ENCODE data around the gene RBBP4. TPM values are rescaled to one million over a fixed set of nuclear protein-coding genes. Genes with fewer than 3 reads are reported as not detected.
A peak's percentile ranks its signal among the peaks of the same experiment; 100 is the strongest.

The RBBP4 gene
- total and polyA plus RNA-seq, 2 of the 13 experiments (the other 11 are each of a cell fraction or from before 2014, with no cell fraction given) = 64.4 to 166 TPM

GRCh38 chr1:32714277-32714676, 63.3 kb downstream of the RBBP4 start (continued):
- TF ChIP-seq ARID5B (CRISPR knock-in tag; IDR thresholded peaks at IDR 0.05) = peak; percentile 68
- no peak for TF ChIP-seq U2AF1 (optimal IDR thresholded peaks at IDR 0.05; ENCODE audit: low read depth, low read length)
- TF ChIP-seq ZFP1 (CRISPR knock-in tag; IDR thresholded peaks at IDR 0.05) = peak; percentile 49; the same call in 1 of the 2 replicates
- TF ChIP-seq KLF16 (CRISPR knock-in tag; IDR thresholded peaks at IDR 0.05) = 0 out of 4 replicates have a peak, but pooled peaks of 1 of the 2 experiments have one; percentile 33
- no peak for TF ChIP-seq PHF8 (CRISPR knock-in tag; IDR thresholded peaks at IDR 0.05)
- peak; percentile 61; the same call in 1 of the 2 replicates for TF ChIP-seq PHF21A (CRISPR knock-in tag; IDR thresholded peaks at IDR 0.05)
- TF ChIP-seq SP5 (CRISPR knock-in tag; IDR thresholded peaks at IDR 0.05; ENCODE audit: borderline replicate concordance, low read depth) = peak; percentile 34; the same call in 1 of the 2 replicates
- peak; percentile 62 for TF ChIP-seq HDAC1 (CRISPR knock-in tag; IDR thresholded peaks at IDR 0.05)
- TF ChIP-seq FOXA1 (IDR thresholded peaks at IDR 0.05) = peak; percentile 77
- TF ChIP-seq FOXA1 (CRISPR knock-in tag; IDR thresholded peaks at IDR 0.05) = peak; percentile 99
- TF ChIP-seq SKI (IDR thresholded peaks at IDR 0.05; ENCODE audit: partially characterized antibody) = no peak
- TF ChIP-seq, protein P1, sequence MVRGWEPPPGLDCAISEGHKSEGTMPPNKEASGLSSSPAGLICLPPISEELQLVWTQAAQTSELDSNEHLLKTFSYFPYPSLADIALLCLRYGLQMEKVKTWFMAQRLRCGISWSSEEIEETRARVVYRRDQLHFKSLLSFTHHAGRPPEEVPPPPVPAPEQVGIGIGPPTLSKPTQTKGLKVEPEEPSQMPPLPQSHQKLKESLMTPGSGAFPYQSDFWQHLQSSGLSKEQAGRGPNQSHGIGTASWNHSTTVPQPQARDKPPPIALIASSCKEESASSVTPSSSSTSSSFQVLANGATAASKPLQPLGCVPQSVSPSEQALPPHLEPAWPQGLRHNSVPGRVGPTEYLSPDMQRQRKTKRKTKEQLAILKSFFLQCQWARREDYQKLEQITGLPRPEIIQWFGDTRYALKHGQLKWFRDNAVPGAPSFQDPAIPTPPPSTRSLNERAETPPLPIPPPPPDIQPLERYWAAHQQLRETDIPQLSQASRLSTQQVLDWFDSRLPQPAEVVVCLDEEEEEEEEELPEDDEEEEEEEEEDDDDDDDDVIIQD (CRISPR knock-in tag; IDR thresholded peaks at IDR 0.05; ENCODE audit: low read depth) = no peak
- TF ChIP-seq ZMYM3 (CRISPR knock-in tag; IDR thresholded peaks at IDR 0.05) = peak; percentile 84
- TF ChIP-seq TBX2 (CRISPR knock-in tag; IDR thresholded peaks at IDR 0.05; ENCODE audit: borderline replicate concordance) = peak; percentile 43; the same call in 1 of the 2 replicates
- peak; percentile 68; the same call in 1 of the 2 replicates for TF ChIP-seq ZKSCAN8 (CRISPR knock-in tag; IDR thresholded peaks at IDR 0.05; ENCODE audit: borderline replicate concordance)
- TF ChIP-seq CREB1 (IDR thresholded peaks at IDR 0.05) = 0 out of 2 replicates have a peak, but pooled peaks have one; percentile 31
- TF ChIP-seq CREB1 (CRISPR knock-in tag; IDR thresholded peaks at IDR 0.05) = peak; percentile 57; the same call in 1 of the 2 replicates
- TF ChIP-seq JUN (CRISPR knock-in tag; IDR thresholded peaks at IDR 0.05) = no peak
- TF ChIP-seq ZNF788 (CRISPR knock-in tag; IDR thresholded peaks at IDR 0.05; ENCODE audit: borderline replicate concordance) = peak; percentile 26; the same call in 1 of the 2 replicates
- 0 out of 2 replicates have a peak, but pooled peaks have one; percentile 53 for TF ChIP-seq SPEN (CRISPR knock-in tag; IDR thresholded peaks at IDR 0.05; ENCODE audit: low read depth)
- peak; percentile 25; the same call in 1 of the 2 replicates for TF ChIP-seq ZFY (CRISPR knock-in tag; IDR thresholded peaks at IDR 0.05)
- peak; percentile 89 for TF ChIP-seq PITX1 (CRISPR knock-in tag; IDR thresholded peaks at IDR 0.05)
- TF ChIP-seq KDM3A (CRISPR knock-in tag; IDR thresholded peaks at IDR 0.05; ENCODE audit: low read depth) = no peak
- TF ChIP-seq CERS6 (CRISPR knock-in tag; IDR thresholded peaks at IDR 0.05) = no peak
- no peak for TF ChIP-seq AGO1 (IDR thresholded peaks at IDR 0.05; ENCODE audit: low read depth, low read length, poor library complexity, severe bottlenecking)
- TF ChIP-seq NFE2L1 (CRISPR knock-in tag; IDR thresholded peaks at IDR 0.05; ENCODE audit: borderline replicate concordance) = no peak
- no peak for TF ChIP-seq ZNF883 (CRISPR knock-in tag; IDR thresholded peaks at IDR 0.05; ENCODE audit: not compliant biosample characterization)
- 0 out of 2 replicates have a peak, but pooled peaks have one; percentile 55 for TF ChIP-seq TARDBP (CRISPR knock-in tag; IDR thresholded peaks at IDR 0.05)
